ENCODE data around the gene DTHD1.

Gene DTHD1

GRCh38 chr4:36301127-36301526, 19.7 kb downstream of the DTHD1 start:
- H3K4me3 ChIP-seq (ENCODE audit: low read length) = no peak overlapping the region
- no peak for DNase-seq (ENCODE audit: low read depth)
- TF ChIP-seq CTCF (conservative IDR thresholded peaks at IDR 0.05; ENCODE audit: low read length) = no peak

- no peak for TF ChIP-seq CTCF (conservative IDR thresholded peaks at IDR 0.05; ENCODE audit: low read length)
- no peak for DNase-seq (ENCODE audit: low read depth)
- H3K4me3 ChIP-seq (ENCODE audit: low read length) = no peak overlapping the region
These were observed 22.2 kb downstream of the DTHD1 start for GRCh38 chr4:36303426-36304137.

DNA sequence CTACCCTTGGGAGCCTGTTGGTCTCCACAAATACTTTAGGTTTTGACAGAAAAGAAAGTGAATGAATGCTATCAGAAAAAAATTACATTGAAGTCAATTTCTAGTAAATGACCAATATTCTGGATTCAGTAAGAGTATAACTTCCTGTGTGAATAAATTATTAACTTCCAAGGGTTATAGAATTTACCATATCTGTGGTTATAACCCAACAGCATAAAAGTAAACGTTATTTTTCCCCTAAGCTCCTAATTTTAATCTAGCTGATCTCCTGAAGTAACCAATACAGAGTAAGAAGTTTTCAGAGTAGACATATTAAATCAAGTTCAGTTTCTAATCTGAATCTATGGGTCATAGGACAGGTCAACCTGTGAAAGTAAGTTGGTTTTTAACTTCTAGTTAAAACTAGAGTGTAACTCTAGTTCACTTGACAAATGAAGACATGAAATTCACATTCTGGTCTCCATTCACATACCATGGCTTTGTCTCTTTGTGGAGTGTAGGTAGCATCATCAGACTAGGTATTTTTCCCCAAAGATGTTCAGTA, 22.8 kb downstream of the DTHD1 start:
- TF ChIP-seq CTCF (conservative IDR thresholded peaks at IDR 0.05; ENCODE audit: low read length) = no peak
- no peak overlapping the region for H3K4me3 ChIP-seq (ENCODE audit: low read length)
- DNase-seq (ENCODE audit: low read depth) = no peak

DNA sequence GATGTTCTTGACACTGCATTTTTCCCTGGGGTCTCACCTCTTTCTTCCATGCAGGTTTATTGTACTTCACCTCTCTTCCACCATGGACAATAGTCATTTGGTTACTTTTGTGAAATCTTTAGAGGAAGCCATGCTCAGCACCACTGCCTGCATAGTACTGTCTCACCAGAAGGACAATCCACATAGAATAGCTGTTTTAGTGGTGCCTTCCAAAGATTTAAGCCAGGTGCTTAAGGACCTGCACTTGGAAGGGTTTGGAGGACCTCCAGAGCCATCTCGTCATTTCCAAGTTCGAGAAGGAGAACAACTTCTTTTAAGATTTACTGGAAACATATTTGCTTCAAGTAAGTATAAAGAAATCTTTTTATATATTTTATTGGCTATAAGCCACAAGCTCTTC, 26.7 kb downstream of the DTHD1 start:
- no peak for TF ChIP-seq CTCF (conservative IDR thresholded peaks at IDR 0.05; ENCODE audit: low read length)
- H3K4me3 ChIP-seq (ENCODE audit: low read length) = no peak overlapping the region
- no peak for DNase-seq (ENCODE audit: low read depth)

- DNase-seq (ENCODE audit: low read depth) = no peak
- no peak for TF ChIP-seq CTCF (conservative IDR thresholded peaks at IDR 0.05; ENCODE audit: low read length)
- H3K4me3 ChIP-seq (ENCODE audit: low read length) = no peak overlapping the region
These were observed 28.8 kb downstream of the DTHD1 start for GRCh38 chr4:36310216-36310615.

DNA sequence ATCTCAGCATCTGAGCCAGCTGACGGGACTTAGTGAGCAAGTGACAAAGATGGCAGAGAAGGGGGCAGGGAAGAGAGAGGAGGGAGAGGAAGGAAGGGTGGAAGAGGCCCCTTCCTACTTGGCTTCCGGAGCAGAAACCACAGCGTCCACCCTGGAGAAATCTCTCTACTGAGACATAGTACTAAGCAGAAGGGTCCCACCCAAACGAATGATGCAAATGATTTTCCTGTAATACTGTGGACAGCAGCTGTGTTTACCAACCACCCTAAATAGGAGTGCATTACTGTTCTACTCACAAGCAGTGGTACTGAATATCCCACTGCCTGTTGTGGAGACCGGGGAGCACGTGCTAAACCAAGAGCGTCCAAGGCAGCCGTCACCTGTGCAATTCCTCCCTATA, 29.4 kb downstream of the DTHD1 start:
- no peak for DNase-seq (ENCODE audit: low read depth)
- no peak for TF ChIP-seq CTCF (conservative IDR thresholded peaks at IDR 0.05; ENCODE audit: low read length)
- H3K4me3 ChIP-seq (ENCODE audit: low read length) = no peak overlapping the region

DNA sequence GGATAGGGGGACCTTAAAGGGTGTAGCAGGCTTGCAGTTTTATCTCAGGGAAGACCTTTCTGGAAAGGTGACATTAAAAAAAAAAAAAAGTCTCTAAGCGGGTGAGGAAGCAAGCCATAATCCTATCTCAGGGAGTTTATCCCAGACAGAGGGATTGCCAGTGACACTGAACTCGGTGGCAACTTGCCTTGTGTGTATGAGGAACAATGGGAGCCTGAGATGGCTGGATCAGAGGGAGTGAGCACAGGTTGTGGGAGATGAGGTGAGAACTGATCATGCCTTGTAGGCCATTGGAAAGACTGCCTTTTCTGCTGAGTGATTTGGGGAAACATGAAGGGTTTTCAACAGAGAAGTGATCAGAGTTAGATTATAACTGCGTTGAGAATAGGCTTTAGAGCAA, 31.1 kb downstream of the DTHD1 start:
- TF ChIP-seq CTCF (conservative IDR thresholded peaks at IDR 0.05; ENCODE audit: low read length) = no peak
- H3K4me3 ChIP-seq (ENCODE audit: low read length) = no peak overlapping the region
- no peak for DNase-seq (ENCODE audit: low read depth)

Measured in AG10803 (cell line).